Measurements from ENCODE around the gene SCN7A. TPM values are rescaled to one million over a fixed set of nuclear protein-coding genes. Genes with fewer than 3 reads are reported as not detected.

The SCN7A gene
- total RNA-seq, 2 experiments from 2014 or later: not detected

GRCh38 chr2:166376873-166377272, 117.2 kb downstream of the SCN7A start:
- Histone ChIP-seq H3K4me3 (ENCODE audit: low read depth, low read length, poor library complexity, severe bottlenecking) (no peak overlapping the region), H3K9me2 (ENCODE audit: insufficient read depth, low read length) (no peaks in the 10 kb centered on the region), H3K4me1 (ENCODE audit: insufficient read depth, low read length, poor library complexity, severe bottlenecking) (no peaks in the 10 kb centered on the region), H3K79me2 (ENCODE audit: insufficient read depth, low read depth, low read length) (no peaks in the 10 kb centered on the region), H4K20me1 (ENCODE audit: insufficient read depth, low read length) (no peaks in the 10 kb centered on the region), H3K27ac (ENCODE audit: low read depth, low read length, poor library complexity, severe bottlenecking) (no peak overlapping the region), H3K9me3 (ENCODE audit: low read length) (no peaks in the 10 kb centered on the region), H3K4me2 (ENCODE audit: low read length) (no peak overlapping the region), H3K36me3 (ENCODE audit: insufficient read depth, low read length) (no peaks in the 10 kb centered on the region), H2AFZ (ENCODE audit: low read length) (no peak overlapping the region)
- intact Hi-C loops (cut with micrococcal nuclease; ENCODE audit: unreplicated experiment): no loop called here
- POLR2A ChIA-PET: interaction anchor here (0.6 kb wide), 1 partner anchor 9 kb away, joined by 3 read pairs; no protein-coding TSS in a partner anchor
- no peak for TF ChIP-seq CTCF (conservative IDR thresholded peaks at IDR 0.05; ENCODE audit: low read length)
- no peak for TF ChIP-seq EZH2phosphoT487 (IDR thresholded peaks at IDR 0.05; ENCODE audit: borderline replicate concordance, low read depth, low read length)
- CTCF ChIA-PET (ENCODE audit: unreplicated experiment): no interaction called here
- no peak for DNase-seq (ENCODE audit: low spot score)
- BruUV-seq (replicated peaks): no TSS peak

- DNase-seq (ENCODE audit: low spot score): no peak
- Histone ChIP-seq H3K79me2 (ENCODE audit: insufficient read depth, low read depth, low read length) (no peaks in the 10 kb centered on the region), H3K4me1 (ENCODE audit: insufficient read depth, low read length, poor library complexity, severe bottlenecking) (no peaks in the 10 kb centered on the region), H3K4me2 (ENCODE audit: low read length) (no peak overlapping the region), H2AFZ (ENCODE audit: low read length) (no peak overlapping the region), H3K27ac (ENCODE audit: low read depth, low read length, poor library complexity, severe bottlenecking) (no peak overlapping the region), H4K20me1 (ENCODE audit: insufficient read depth, low read length) (no peaks in the 10 kb centered on the region), H3K9me2 (ENCODE audit: insufficient read depth, low read length) (no peaks in the 10 kb centered on the region), H3K9me3 (ENCODE audit: low read length) (no peaks in the 10 kb centered on the region), H3K4me3 (ENCODE audit: low read depth, low read length, poor library complexity, severe bottlenecking) (no peak overlapping the region), H3K36me3 (ENCODE audit: insufficient read depth, low read length) (no peaks in the 10 kb centered on the region)
- no TSS peak for BruUV-seq (replicated peaks)
- intact Hi-C loops (cut with micrococcal nuclease; ENCODE audit: unreplicated experiment): no loop called here
- CTCF ChIA-PET (ENCODE audit: unreplicated experiment): no interaction called here
- POLR2A ChIA-PET: no interaction called here
- no peak for TF ChIP-seq EZH2phosphoT487 (IDR thresholded peaks at IDR 0.05; ENCODE audit: borderline replicate concordance, low read depth, low read length)
- no peak for TF ChIP-seq CTCF (conservative IDR thresholded peaks at IDR 0.05; ENCODE audit: low read length)
These were observed 117.6 kb downstream of the SCN7A start for GRCh38 chr2:166376488-166376828.

GRCh38 chr2:166375736-166376487, 118.1 kb downstream of the SCN7A start, which contains the start of gene SCN9A:
Gene SCN9A, minus strand, starts transcription at chr2:166375944. Its CDS starts 64,188 bp downstream, at chr2:166311756.
- H3K36me3 ChIP-seq (ENCODE audit: insufficient read depth, low read length): no peaks in the 10 kb centered on the region
- BruUV-seq (replicated peaks): no TSS peak
- no peaks in the 10 kb centered on the region for H4K20me1 ChIP-seq (ENCODE audit: insufficient read depth, low read length)
- POLR2A ChIA-PET: no interaction called here
- intact Hi-C loops (cut with micrococcal nuclease; ENCODE audit: unreplicated experiment): no loop called here
- no peaks in the 10 kb centered on the region for H3K9me2 ChIP-seq (ENCODE audit: insufficient read depth, low read length)
- TF ChIP-seq EZH2phosphoT487 (IDR thresholded peaks at IDR 0.05; ENCODE audit: borderline replicate concordance, low read depth, low read length) (no peak), CTCF (conservative IDR thresholded peaks at IDR 0.05; ENCODE audit: low read length) (no peak)
- H3K27ac ChIP-seq (ENCODE audit: low read depth, low read length, poor library complexity, severe bottlenecking): no peak within 1 kb of the TSS
- no peaks in the 10 kb centered on the region for H3K79me2 ChIP-seq (ENCODE audit: insufficient read depth, low read depth, low read length)
- H3K4me1 ChIP-seq (ENCODE audit: insufficient read depth, low read length, poor library complexity, severe bottlenecking): no peaks in the 10 kb centered on the region
- CTCF ChIA-PET (ENCODE audit: unreplicated experiment): no interaction called here
- no peaks in the 10 kb centered on the region for H3K9me3 ChIP-seq (ENCODE audit: low read length)
- no peak within 1 kb of the TSS for H2AFZ ChIP-seq (ENCODE audit: low read length)
- no peak within 1 kb of the TSS for H3K4me2 ChIP-seq (ENCODE audit: low read length)
- DNase-seq (ENCODE audit: low spot score): no peak
- no peak within 1 kb of the TSS for H3K4me3 ChIP-seq (ENCODE audit: low read depth, low read length, poor library complexity, severe bottlenecking)

Measured in OCI-LY7 (cell line).